Right atrium auricular region (tissue), 2 donors: ENCODE data around the gene RELA. TPM values are rescaled to one million over a fixed set of nuclear protein-coding genes. Genes with fewer than 3 reads are reported as not detected.

Experiments used
- DNase-seq: peaks from one replicate; pipeline ENCODE4 v3.0.0-alpha.2; 2019; ENCODE audit warnings: low spot score
- H3K27ac ChIP-seq, 2 donors: fragments of 200-600 bp; sonication (generic); 1 replicate in 1 of 2; 2 replicates in 1 of 2; pipeline ENCODE4 v1.5.1; 2016 to 2019
- H3K27me3 ChIP-seq, 2 donors: fragments of 200-600 bp; sonication (generic); one replicate each; pipeline versions ENCODE4 v1.5.1 to v1.6.0; 2017 to 2019
- H3K36me3 ChIP-seq: fragments of 200-600 bp; sonication (generic); one replicate; pipeline ENCODE4 v1.5.1; 2016
- H3K4me1 ChIP-seq, 2 donors: fragments of 200-600 bp; sonication (generic); one replicate each; pipeline versions ENCODE4 v1.5.1 to v1.6.0; 2017 to 2019
- H3K4me3 ChIP-seq, 2 donors: fragments of 200-600 bp; sonication (generic); 1 replicate in 1 of 2; 2 replicates in 1 of 2; pipeline ENCODE4 v1.5.1; 2017 to 2019; ENCODE audit warnings: mild to moderate bottlenecking in 1 of 2, moderate library complexity in 1 of 2
- H3K9me3 ChIP-seq, 2 donors: fragments of 200-600 bp; sonication (generic); one replicate each; pipeline ENCODE4 v1.5.1; 2019
- total RNA-seq, 2 donors: library from RNA; depleted of rRNA; stranded (reverse); fragments of >200 nt; gene quantifications; one replicate each; pipeline ENCODE4 v1.1.0, GENCODE V29; 2016
- TF ChIP-seq, protein P1 (sequence below), 2 donors: fragments of 200-600 bp; sonication (generic); IDR thresholded peaks; one replicate each; pipeline ENCODE4 v1.5.1; 2019; ENCODE audit warnings: antibody characterized with exemption in 2 of 2

The RELA gene
- total RNA-seq, 2 donors from 2014 or later = 30.7 to 54.9 TPM

DNA sequence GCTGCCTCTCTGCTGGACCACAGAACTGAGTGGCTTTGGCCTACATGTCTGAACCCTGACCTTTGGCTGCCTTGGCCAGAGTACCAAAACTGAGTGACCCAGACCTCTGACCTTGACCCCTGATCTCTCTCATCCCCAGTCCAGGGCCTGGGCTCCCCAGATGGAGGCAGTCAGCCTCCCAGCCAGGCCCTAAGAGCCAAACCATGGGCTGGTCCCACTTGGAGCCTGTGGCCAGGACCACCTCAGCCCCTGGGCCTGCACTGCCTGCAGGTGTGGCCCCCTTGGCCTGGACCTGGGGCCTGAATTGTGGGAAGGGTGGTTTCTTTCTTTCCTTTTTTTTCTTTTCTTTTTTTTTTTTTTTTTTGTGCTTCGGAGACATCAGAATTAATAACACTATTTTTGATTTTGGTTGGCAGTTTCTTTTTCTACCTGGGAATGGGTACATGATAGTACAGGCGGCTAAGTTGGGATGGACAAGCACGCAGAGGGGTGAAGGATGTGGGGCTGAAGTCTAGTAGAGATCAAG lies 25.6 kb downstream of the RELA start:
- H3K4me1 ChIP-seq = peaks cover 0 to 51% of the 10 kb centered on the region in 2 donors
- no peak overlapping the region for H3K4me3 ChIP-seq
- no peaks in the 10 kb centered on the region for H3K9me3 ChIP-seq
- no peaks in the 10 kb centered on the region for H3K27me3 ChIP-seq
- peak overlapping the region in 1 of 2 donors; percentile 86 for H3K27ac ChIP-seq
- no peak for DNase-seq
- TF ChIP-seq, protein P1, sequence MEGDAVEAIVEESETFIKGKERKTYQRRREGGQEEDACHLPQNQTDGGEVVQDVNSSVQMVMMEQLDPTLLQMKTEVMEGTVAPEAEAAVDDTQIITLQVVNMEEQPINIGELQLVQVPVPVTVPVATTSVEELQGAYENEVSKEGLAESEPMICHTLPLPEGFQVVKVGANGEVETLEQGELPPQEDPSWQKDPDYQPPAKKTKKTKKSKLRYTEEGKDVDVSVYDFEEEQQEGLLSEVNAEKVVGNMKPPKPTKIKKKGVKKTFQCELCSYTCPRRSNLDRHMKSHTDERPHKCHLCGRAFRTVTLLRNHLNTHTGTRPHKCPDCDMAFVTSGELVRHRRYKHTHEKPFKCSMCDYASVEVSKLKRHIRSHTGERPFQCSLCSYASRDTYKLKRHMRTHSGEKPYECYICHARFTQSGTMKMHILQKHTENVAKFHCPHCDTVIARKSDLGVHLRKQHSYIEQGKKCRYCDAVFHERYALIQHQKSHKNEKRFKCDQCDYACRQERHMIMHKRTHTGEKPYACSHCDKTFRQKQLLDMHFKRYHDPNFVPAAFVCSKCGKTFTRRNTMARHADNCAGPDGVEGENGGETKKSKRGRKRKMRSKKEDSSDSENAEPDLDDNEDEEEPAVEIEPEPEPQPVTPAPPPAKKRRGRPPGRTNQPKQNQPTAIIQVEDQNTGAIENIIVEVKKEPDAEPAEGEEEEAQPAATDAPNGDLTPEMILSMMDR (IDR thresholded peaks at IDR 0.05) = no peak
- peaks cover 48% of the 10 kb centered on the region for H3K36me3 ChIP-seq

DNA sequence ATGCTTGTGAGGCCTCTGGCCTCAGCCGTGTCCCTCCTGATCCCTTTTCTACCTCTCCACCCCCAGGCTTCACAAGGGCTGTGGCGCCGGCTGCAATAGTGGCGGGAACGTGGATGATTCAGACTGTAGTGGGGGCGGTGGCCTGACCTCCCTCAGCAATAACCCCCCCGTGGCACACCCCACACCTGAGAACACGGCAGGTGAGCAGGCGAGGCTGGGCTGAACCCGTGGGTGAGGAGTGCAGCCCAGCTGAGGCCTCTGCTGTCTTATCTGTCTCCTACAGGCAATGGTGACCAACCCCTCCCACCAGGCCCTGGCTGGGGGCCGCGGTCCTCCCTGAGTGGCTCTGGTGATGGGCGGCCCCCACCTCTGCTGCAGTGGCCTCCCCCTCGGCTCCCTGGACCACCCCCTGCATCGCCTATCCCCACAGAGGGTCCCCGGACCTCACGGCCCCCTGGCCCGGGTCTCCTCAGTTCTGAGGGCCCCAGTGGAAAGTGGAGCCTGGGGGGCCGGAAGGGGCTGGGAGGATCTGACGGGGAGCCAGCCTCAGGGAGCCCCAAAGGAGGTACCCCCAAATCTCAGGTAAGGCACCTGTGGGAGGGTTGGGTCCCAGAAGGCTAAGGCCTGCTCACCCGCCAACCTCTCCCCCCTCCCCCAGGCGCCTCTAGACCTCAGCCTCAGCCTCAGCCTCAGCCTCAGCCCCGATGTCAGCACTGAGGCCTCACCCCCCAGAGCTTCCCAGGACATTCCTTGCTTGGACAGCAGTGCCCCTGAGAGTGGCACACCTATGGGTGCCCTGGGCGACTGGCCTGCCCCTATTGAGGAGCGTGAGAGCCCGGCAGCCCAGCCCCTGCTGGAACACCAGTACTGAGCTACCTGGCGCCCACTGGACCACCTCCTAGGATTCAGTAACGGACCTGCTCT lies 26.3 kb downstream of the RELA start:
- H3K4me3 ChIP-seq = no peak overlapping the region
- H3K36me3 ChIP-seq = peaks cover 55% of the 10 kb centered on the region
- no peak overlapping the region for H3K27ac ChIP-seq
- peaks cover 0 to 44% of the 10 kb centered on the region in 2 donors for H3K4me1 ChIP-seq
- H3K9me3 ChIP-seq = no peaks in the 10 kb centered on the region
- TF ChIP-seq, protein P1 (IDR thresholded peaks at IDR 0.05) = no peak
- no peak for DNase-seq
- no peaks in the 10 kb centered on the region for H3K27me3 ChIP-seq

DNA sequence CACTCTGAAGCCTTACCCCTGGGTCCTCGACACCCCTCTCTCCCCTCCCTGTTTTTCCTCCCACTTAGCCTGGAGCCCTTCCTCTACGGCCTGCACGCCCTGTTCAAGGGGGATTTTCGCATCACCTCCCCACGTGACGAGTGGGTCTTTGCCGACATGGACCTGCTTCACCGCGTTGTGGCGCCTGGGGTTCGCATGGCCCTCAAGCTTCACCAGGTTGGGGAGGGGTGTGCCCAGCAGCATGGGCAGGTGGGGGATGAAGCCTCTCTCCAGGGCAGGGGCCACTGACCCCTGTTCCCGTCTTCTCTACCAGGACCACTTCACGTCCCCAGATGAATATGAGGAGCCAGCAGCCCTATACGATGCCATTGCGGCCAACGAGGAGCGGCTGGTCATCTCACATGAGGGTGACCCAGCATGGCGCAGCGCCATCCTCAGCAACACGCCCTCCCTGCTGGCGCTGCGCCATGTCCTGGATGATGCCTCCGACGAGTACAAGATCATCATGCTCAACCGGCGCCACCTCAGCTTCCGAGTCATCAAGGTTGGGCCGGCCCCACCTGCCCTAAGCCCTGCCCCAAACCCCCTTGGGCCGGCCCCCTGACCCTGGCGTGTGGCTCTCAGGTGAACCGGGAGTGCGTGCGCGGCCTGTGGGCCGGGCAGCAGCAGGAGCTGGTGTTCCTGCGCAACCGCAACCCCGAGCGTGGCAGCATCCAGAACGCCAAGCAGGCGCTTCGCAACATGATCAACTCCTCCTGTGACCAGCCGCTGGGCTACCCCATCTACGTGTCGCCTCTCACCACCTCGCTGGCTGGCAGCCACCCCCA lies 27.6 kb downstream of the RELA start:
- TF ChIP-seq, protein P1 (IDR thresholded peaks at IDR 0.05) = no peak
- Histone ChIP-seq H3K4me1 (peaks cover 0 to 31% of the 10 kb centered on the region in 2 donors), H3K27me3 (no peaks in the 10 kb centered on the region), H3K4me3 (no peak overlapping the region), H3K27ac (no peak overlapping the region), H3K9me3 (no peaks in the 10 kb centered on the region), H3K36me3 (peaks cover 67% of the 10 kb centered on the region)
- DNase-seq = no peak

DNA sequence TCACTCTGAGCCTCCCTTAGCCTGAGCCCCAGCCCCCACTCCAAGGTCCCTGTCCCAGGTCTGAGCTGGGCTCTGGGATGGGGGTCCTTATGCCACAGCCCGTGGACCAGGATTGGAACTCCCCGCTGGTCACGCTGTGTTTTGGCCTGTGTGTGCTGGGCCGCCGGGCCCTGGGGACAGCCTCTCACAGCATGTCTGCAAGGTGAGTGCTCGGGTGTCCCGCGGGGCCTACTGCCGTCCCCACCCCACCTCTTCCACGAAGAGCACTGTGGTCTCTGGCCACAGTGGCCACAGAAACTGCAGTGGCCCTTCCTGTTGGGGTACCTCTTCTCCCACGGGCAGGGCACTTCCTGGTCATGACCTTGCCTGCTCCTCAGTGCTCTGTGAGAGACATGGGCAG lies 28.3 kb downstream of the RELA start:
- Histone ChIP-seq H3K27me3 (no peaks in the 10 kb centered on the region), H3K27ac (no peak overlapping the region), H3K4me3 (no peak overlapping the region), H3K36me3 (peaks cover 74% of the 10 kb centered on the region), H3K9me3 (no peaks in the 10 kb centered on the region), H3K4me1 (peaks cover 0 to 25% of the 10 kb centered on the region in 2 donors)
- no peak for DNase-seq
- TF ChIP-seq, protein P1 (IDR thresholded peaks at IDR 0.05) = no peak

DNA sequence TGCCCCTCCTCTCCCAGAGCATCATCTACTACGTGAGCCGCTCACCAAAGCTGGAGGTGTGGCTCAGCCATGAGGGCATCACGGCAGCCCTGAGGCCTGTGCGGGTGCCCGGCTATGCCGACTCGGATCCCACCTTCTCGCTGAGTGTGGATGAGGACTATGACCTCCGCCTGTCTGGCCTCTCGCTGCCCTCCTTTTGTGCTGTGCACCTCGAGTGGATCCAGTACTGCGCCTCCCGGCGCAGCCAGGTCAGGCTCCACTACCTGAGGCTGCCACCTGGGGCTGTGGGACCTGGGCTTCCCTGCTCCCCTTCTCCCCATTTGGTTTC lies 28.6 kb downstream of the RELA start:
- TF ChIP-seq, protein P1 (IDR thresholded peaks at IDR 0.05) = no peak
- H3K4me3 ChIP-seq = no peak overlapping the region
- H3K9me3 ChIP-seq = no peaks in the 10 kb centered on the region
- DNase-seq = no peak
- H3K27ac ChIP-seq = no peak overlapping the region
- no peaks in the 10 kb centered on the region for H3K27me3 ChIP-seq
- peaks cover 0 to 21% of the 10 kb centered on the region in 2 donors for H3K4me1 ChIP-seq
- H3K36me3 ChIP-seq = peaks cover 78% of the 10 kb centered on the region
